K562 (cell line): ENCODE data around the gene CD164. TPM values are rescaled to one million over a fixed set of nuclear protein-coding genes. Genes with fewer than 3 reads are reported as not detected.

ENCODE experiments used
- ATAC-seq: fragments of 200-7000 bp; cut with Tn5 transposase; 3 replicates; pipeline ENCODE4 v1.9.1; 2020; ENCODE audit warnings: moderate library complexity
- BruUV-seq: library from RNA; stranded (reverse); fragments of 400-500 nt; replicated peaks from 2 replicates; lab custom pipeline; 2021; lab: Mats Ljungman, UMichigan
- CTCF ChIA-PET: fragments of 300-600 bp; formaldehyde crosslinking; extraction: SDS; loops from one replicate; lab custom pipeline; 2021; ENCODE audit warnings: low intra/inter-chr PET ratio; lab: Yijun Ruan, JAX
- POLR2A ChIA-PET: fragments of 300-600, 350-650 bp; sonication (Branson Sonifier 250); formaldehyde crosslinking; extraction: SDS; loops from one replicate; lab custom pipeline; 2021; ENCODE audit warnings: antibody characterized with exemption, inconsistent platforms; lab: Yijun Ruan, JAX
- DNase-seq, 4 experiments: peaks; one replicate each; pipeline versions ENCODE4 v3.0.0 to v3.0.0-alpha.2; 2011 to 2018; ENCODE audit warnings: low spot score in 3 of 4, mixed read lengths in 3 of 4; ENCODE audit errors: extremely low read depth in 1 of 4
- FAIRE-seq: peaks from 2 replicates; lab custom pipeline; 2011; peaks lifted over from hg19 to GRCh38; lab: Jason Lieb, UNC
- H2AFZ ChIP-seq: 2 replicates; pipeline ENCODE4 v1.6.0; 2011; ENCODE audit warnings: low read depth, low read length, control low read depth, inconsistent platforms
- H3K27ac ChIP-seq: fragments of 200-600 bp; 3 replicates; pipeline ENCODE4 v1.8.0; 2011; ENCODE audit warnings: low read depth, mild to moderate bottlenecking, control low read depth, inconsistent platforms, low read length, moderate library complexity, mixed read lengths; ENCODE audit errors: extremely low read depth
- H3K27me3 ChIP-seq, 2 experiments: fragments of 300-600 bp in 1 of 2; 2 replicates in 1 of 2; 3 replicates in 1 of 2; pipeline versions ENCODE4 v1.6.0 to v1.8.0; 2011; ENCODE audit warnings: inconsistent platforms in 2 of 2, low read length in 2 of 2, mild to moderate bottlenecking in 1 of 2, mixed read lengths in 1 of 2, moderate library complexity in 1 of 2; ENCODE audit not compliant: control insufficient read depth in 2 of 2, insufficient read depth in 2 of 2
- H3K36me3 ChIP-seq: fragments of 300-600 bp; 3 replicates; pipeline ENCODE4 v1.8.0; 2011; ENCODE audit warnings: mild to moderate bottlenecking, low read length, inconsistent platforms; ENCODE audit not compliant: control insufficient read depth, insufficient read depth
- H3K4me1 ChIP-seq, 2 experiments: fragments of 200-600 bp in 1 of 2; replicated peaks in 1 of 2; 2 replicates in 1 of 2; 3 replicates in 1 of 2; pipeline versions ENCODE4 v1.5.1 to v1.8.0; 2011; ENCODE audit warnings: inconsistent platforms in 2 of 2, low read length in 2 of 2, mild to moderate bottlenecking in 1 of 2, mixed read lengths in 1 of 2, moderate library complexity in 1 of 2; ENCODE audit not compliant: control insufficient read depth in 2 of 2, insufficient read depth in 2 of 2
- H3K4me2 ChIP-seq: 2 replicates; pipeline ENCODE4 v1.6.1; 2011; ENCODE audit warnings: low read length, control low read depth, inconsistent platforms, mixed read lengths; ENCODE audit not compliant: insufficient read depth
- H3K4me3 ChIP-seq: fragments of 200-600 bp; sonication (generic), shearing (Covaris generic); 2 replicates; pipeline ENCODE4 v1.5.1; 2016; ENCODE audit warnings: control low read depth, inconsistent platforms
- H3K79me2 ChIP-seq: fragments of 200-600 bp; 3 replicates; pipeline ENCODE4 v1.8.0; 2011; ENCODE audit warnings: low read length, inconsistent platforms; ENCODE audit not compliant: control insufficient read depth, insufficient read depth
- H3K9ac ChIP-seq, 2 experiments: 2 replicates each; pipeline versions ENCODE4 v1.6.0 to v1.6.1; 2011; ENCODE audit warnings: low read depth in 2 of 2, low read length in 2 of 2, control low read depth in 1 of 2, inconsistent platforms in 1 of 2, mild to moderate bottlenecking in 1 of 2, mixed read lengths in 1 of 2; ENCODE audit not compliant: insufficient read depth in 1 of 2
- H3K9me1 ChIP-seq: one replicate; pipeline ENCODE4 v1.6.0; 2011; ENCODE audit warnings: inconsistent platforms, mild to moderate bottlenecking, low read length, moderate library complexity; ENCODE audit not compliant: control insufficient read depth, insufficient read depth
- H3K9me3 ChIP-seq: replicated peaks from 2 replicates; pipeline ENCODE4 v1.5.1; 2011; ENCODE audit warnings: low read depth, low read length, inconsistent platforms; ENCODE audit not compliant: control insufficient read depth, insufficient read depth
- H4K20me1 ChIP-seq: replicated peaks from 2 replicates; pipeline ENCODE4 v1.6.1; 2011; ENCODE audit warnings: low read length, inconsistent platforms, mixed read lengths; ENCODE audit not compliant: control insufficient read depth, insufficient read depth
- CEBPB ChIP-seq: fragments of 450-650 bp; IDR thresholded peaks from 2 replicates; pipeline ENCODE4 v1.6.1; 2016; ENCODE audit warnings: missing genetic modification characterization, missing compliant biosample characterization
- CEBPG ChIP-seq, 3 experiments: fragments of 200-800 bp in 1 of 3; sonication (Bioruptor generic) in 1 of 3; sonication (generic) in 1 of 3; formaldehyde crosslinking in 1 of 3; IDR thresholded peaks in 2 of 3; conservative IDR thresholded peaks in 1 of 3; 2 replicates each; pipeline versions ENCODE4 v1.6.1 to v1.8.0; 2016 to 2022; ENCODE audit warnings: missing compliant biosample characterization in 2 of 3, missing genetic modification characterization in 2 of 3, mild to moderate bottlenecking in 1 of 3, missing genetic modification reagents in 1 of 3
- POLR2G ChIP-seq: fragments of 200-400 bp; formaldehyde crosslinking; IDR thresholded peaks from 2 replicates; pipeline ENCODE4 v1.6.1; 2017; ENCODE audit warnings: low read depth, mild to moderate bottlenecking, antibody characterized with exemption, low read length, moderate library complexity
- STAT6 ChIP-seq: sonication (generic); formaldehyde crosslinking; IDR thresholded peaks from 2 replicates; pipeline ENCODE4 v1.8.1; 2023; ENCODE audit warnings: mild to moderate bottlenecking, missing genetic modification reagents
- ZNF239 ChIP-seq: fragments of 250-450 bp; sonication (Bioruptor Pico); IDR thresholded peaks from 2 replicates; pipeline ENCODE4 v1.4.0; 2020; ENCODE audit warnings: mild to moderate bottlenecking
- WGBS: fragments of 100-300 bp; shearing (Covaris generic); methylation state at CpG from one replicate; pipeline ENCODE4 v1.1.6; 2016; ENCODE audit warnings: low coverage, mixed read lengths; ENCODE audit not compliant: insufficient coverage; ENCODE audit errors: missing lambda C conversion rate; 5-methylcytosine and 5-hydroxymethylcytosine counted together
- in situ Hi-C: fragments of 300-500 bp; cut with MboI; formaldehyde crosslinking; loops from 4 replicates; pipeline ENCODE4 v1.15.0; 2018; ENCODE audit warnings: inconsistent platforms, mixed read lengths
- intact Hi-C: fragments of 100-400 bp; cut with micrococcal nuclease; formaldehyde crosslinking; loops from 2 replicates; pipeline ENCODE4 v1.14.2; 2022
- polyA plus RNA-seq, 8 experiments: library from polyadenylated mRNA; depleted of rRNA in 4 of 8; stranded (reverse) in 5 of 8; unstranded in 3 of 8; fragments of >200 nt; fragmentation: Nextera tagmentation in 2 of 8; fragmentation: Illumina TruSeq in 1 of 8; extraction: Ambion mirVana in 2 of 8; extraction: Trizol in 1 of 8; gene quantifications; 2 replicates each; pipeline versions ENCODE4 v1.2.1 to v1.2.3, GENCODE V29; 2011 to 2014; ENCODE audit warnings: inconsistent platforms in 1 of 8, missing spikeins in 1 of 8
- total RNA-seq, 7 experiments: library from RNA; depleted of rRNA in 6 of 7; stranded (reverse); fragments of >200 nt in 6 of 7; fragmentation: Illumina TruSeq in 2 of 7; extraction: Trizol in 2 of 7; gene quantifications; 2 replicates each; pipeline versions ENCODE4 v1.2.1 to v1.2.3, GENCODE V29; 2011 to 2021; ENCODE audit warnings: low replicate concordance in 1 of 7

Gene CD164
- total and polyA plus RNA-seq, 9 of the 15 experiments (the other 6 are each of a cell fraction or from before 2014, with no cell fraction given): 79.5 to 317 (median 165) TPM

- TF ChIP-seq STAT6 (no peak), ZNF239 (CRISPR knock-in tag) (no peak)
These were observed 28.8 kb upstream of the CD164 start (continued) for GRCh38 chr6:109411034-109411433.

GRCh38 chr6:109406196-109406595 is 23.9 kb upstream of the CD164 start:
- Histone ChIP-seq H3K36me3 (no peaks in the 10 kb centered on the region), H4K20me1 (no peaks in the 10 kb centered on the region), H3K9me3 (no peaks in the 10 kb centered on the region), H2AFZ (no peak overlapping the region), H3K4me3 (no peak overlapping the region), H3K79me2 (no peaks in the 10 kb centered on the region), H3K27me3 (peaks cover 0 to 2% of the 10 kb centered on the region in 2 experiments; a peak in 2 of 5 replicates), H3K4me1 (0 out of 5 replicates have a peak, but pooled peaks cover 0 to 2% of the 10 kb centered on the region in 2 experiments), H3K9ac (no peak overlapping the region), H3K9me1 (no peaks in the 10 kb centered on the region), H3K27ac (no peak overlapping the region), H3K4me2 (no peak overlapping the region)
- ChIA-PET POLR2A (interaction anchor here (0.6 kb wide), 2 partner anchors 24 to 29 kb away, joined by 3 to 4 read pairs; no protein-coding TSS in a partner anchor), CTCF (no interaction called here)
- ATAC-seq: no peak
- TF ChIP-seq POLR2G: no peak
- TF ChIP-seq CEBPG (CRISPR knock-in tag; IDR thresholded peaks at IDR 0.05): peak; percentile 62
- peak; percentile 76 to 84 for TF ChIP-seq CEBPG (tag; conservative IDR thresholded peaks at IDR 0.05 in 1 of 2, IDR thresholded peaks at IDR 0.05 in 1 of 2)
- peak; percentile 94 for TF ChIP-seq CEBPB (tag)
- DNase-seq: no peak
- no peak for FAIRE-seq
- in situ Hi-C loops (no loop called here), intact Hi-C loops (no loop called here)
- BruUV-seq: no TSS peak
- WGBS: 23% methylated on average over 4 of the region's 4 CpGs
